Prostate gland (tissue), 2 donors: ENCODE results near the gene ZNF324B. TPM values are rescaled to one million over a fixed set of nuclear protein-coding genes. Genes with fewer than 3 reads are reported as not detected.
"Not testable (repeated sequence)": the region's sequence is repeated elsewhere in the genome, so short reads cannot be mapped to it uniquely, and the experiment has no call there.

Source experiments
- DNase-seq: peaks from one replicate; pipeline ENCODE4 v3.0.0-alpha.2; 2019; ENCODE audit warnings: low spot score
- H3K27ac ChIP-seq, 2 donors: fragments of 200-600 bp; sonication (generic); 2 replicates each; pipeline ENCODE4 v1.5.1; 2017 to 2019
- H3K27me3 ChIP-seq: fragments of 200-600 bp; sonication (generic); replicated peaks from 2 replicates; pipeline ENCODE4 v1.5.1; 2019; ENCODE audit not compliant: insufficient read depth
- H3K36me3 ChIP-seq, 2 donors: fragments of 200-600 bp; sonication (generic); 1 replicate in 1 of 2; 2 replicates in 1 of 2; pipeline versions ENCODE4 v1.5.1 to v1.8.1; 2017 to 2019
- H3K4me1 ChIP-seq: fragments of 200-600 bp; sonication (generic); replicated peaks from 2 replicates; pipeline ENCODE4 v1.5.1; 2019
- H3K4me3 ChIP-seq, 2 donors: fragments of 200-600 bp; sonication (generic); 2 replicates each; pipeline ENCODE4 v1.5.1; 2017 to 2019
- H3K9me3 ChIP-seq: fragments of 200-600 bp; sonication (generic); 2 replicates; pipeline ENCODE4 v1.5.1; 2017
- CTCF ChIP-seq, 4 experiments: fragments of 200-600 bp in 2 of 4; fragments of 450-650 bp in 2 of 4; sonication (generic) in 2 of 4; IDR thresholded peaks; 1 replicate in 3 of 4; 2 replicates in 1 of 4; pipeline ENCODE4 v1.5.1; 2016 to 2019; ENCODE audit warnings: antibody characterized with exemption in 4 of 4, mild to moderate bottlenecking in 2 of 4, moderate library complexity in 2 of 4
- POLR2A ChIP-seq: fragments of 450-650 bp; IDR thresholded peaks from one replicate; pipeline ENCODE4 v1.6.1; 2016; ENCODE audit warnings: antibody characterized with exemption, mild to moderate bottlenecking
- POLR2AphosphoS5 ChIP-seq: sonication (generic); formaldehyde crosslinking; IDR thresholded peaks from one replicate; pipeline ENCODE4 v1.6.1; 2017; ENCODE audit warnings: antibody characterized with exemption
- WGBS: methylation state at CpG from one replicate; pipeline ENCODE4 v1.1.5; 2018; 5-methylcytosine and 5-hydroxymethylcytosine counted together
- intact Hi-C: fragments of 100-400 bp; cut with DNase I; formaldehyde crosslinking; loops from one replicate; pipeline ENCODE4 v1.14.2; 2022
- total RNA-seq, 2 donors: library from RNA; depleted of rRNA; stranded (reverse); fragments of >200 nt; gene quantifications; one replicate each; pipeline ENCODE4 v1.1.0, GENCODE V29; 2016

Gene ZNF324B
- total RNA-seq, 2 donors from 2014 or later, result 10.8 to 16.4 TPM

GRCh38 chr19:58466760-58467589, 15.6 kb downstream of the ZNF324B start, which contains the start of gene ZNF324:
Gene ZNF324 (plus strand): TSS chr19:58467080. CDS start chr19:58469186, 2,106 bp downstream.
- H3K4me3 ChIP-seq, result peak within 1 kb of the TSS; percentile 71 to 96
- 0% methylated on average over 85 of the region's 92 CpGs for WGBS
- peaks cover 5 to 10% of the 10 kb centered on the region in 2 donors for H3K36me3 ChIP-seq
- no peaks in the 10 kb centered on the region for H3K9me3 ChIP-seq
- intact Hi-C loops, result no loop called here
- H3K27me3 ChIP-seq, result no peaks in the 10 kb centered on the region
- peaks cover 6% of the 10 kb centered on the region for H3K4me1 ChIP-seq
- DNase-seq, result peak; percentile 99
- no peak for TF ChIP-seq POLR2A
- TF ChIP-seq POLR2AphosphoS5, result peak; percentile 99
- TF ChIP-seq CTCF (IDR thresholded peaks at IDR 0.05), result peak in 3 of 4 experiments; percentile 10 to 35 (median 27)
- H3K27ac ChIP-seq, result peak within 1 kb of the TSS; percentile 68 to 72

- peaks cover 5 to 10% of the 10 kb centered on the region in 2 donors for H3K36me3 ChIP-seq
- H3K27ac ChIP-seq, result no peak overlapping the region
- 45% methylated on average over 5 of the region's 5 CpGs for WGBS
- DNase-seq, result no peak
- H3K9me3 ChIP-seq, result no peaks in the 10 kb centered on the region
- peaks cover 6% of the 10 kb centered on the region for H3K4me1 ChIP-seq
- H3K4me3 ChIP-seq, result no peak overlapping the region
- intact Hi-C loops, result no loop called here
- H3K27me3 ChIP-seq, result no peaks in the 10 kb centered on the region
- TF ChIP-seq POLR2A (no peak), CTCF (IDR thresholded peaks at IDR 0.05) (no peak), POLR2AphosphoS5 (no peak)
Observed at GRCh38 chr19:58468216-58468839, 16.9 kb downstream of the ZNF324B start.

- peaks cover 5 to 10% of the 10 kb centered on the region in 2 donors for H3K36me3 ChIP-seq
- intact Hi-C loops, result no loop called here
- WGBS, result 92% methylated on average over 17 of the region's 17 CpGs
- no peaks in the 10 kb centered on the region for H3K27me3 ChIP-seq
- DNase-seq, result no peak
- H3K9me3 ChIP-seq, result no peaks in the 10 kb centered on the region
- no peak overlapping the region for H3K27ac ChIP-seq
- H3K4me1 ChIP-seq, result peaks cover 6% of the 10 kb centered on the region
- TF ChIP-seq CTCF (IDR thresholded peaks at IDR 0.05) (no peak), POLR2AphosphoS5 (no peak)
- H3K4me3 ChIP-seq, result no peak overlapping the region
Observed at GRCh38 chr19:58469241-58470013, 18.0 kb downstream of the ZNF324B start.

GRCh38 chr19:58470837-58471543, 19.6 kb downstream of the ZNF324B start:
- H3K4me1 ChIP-seq, H3K27ac ChIP-seq, DNase-seq, H3K9me3 ChIP-seq, H3K27me3 ChIP-seq, H3K4me3 ChIP-seq, intact Hi-C loops, H3K36me3 ChIP-seq: not testable (repeated sequence)
- 90% methylated on average over 20 of the region's 53 CpGs for WGBS
